Activated CD4-positive, alpha-beta memory T cell treated with anti-CD3 and anti-CD28 coated beads for 36 hours (primary cell): ENCODE measurements around the gene NUDT1. TPM values are rescaled to one million over a fixed set of nuclear protein-coding genes. Genes with fewer than 3 reads are reported as not detected.
A peak's percentile ranks its signal among the peaks of the same experiment; 100 is the strongest.

Experiments
- CTCF ChIA-PET: fragments of 350-600 bp; sonication (Branson Sonifier 250); formaldehyde crosslinking; loops from one replicate; lab custom pipeline; 2021; ENCODE audit warnings: antibody characterized with exemption, inconsistent platforms; lab: Charles Lee
- POLR2A ChIA-PET: fragments of 350-600 bp; sonication (Branson Sonifier 250); formaldehyde crosslinking; loops from one replicate; lab custom pipeline; 2021; ENCODE audit warnings: antibody characterized with exemption; lab: Charles Lee
- DNase-seq: peaks from one replicate; pipeline ENCODE4 v3.0.0-alpha.2; 2020
- H3K27ac Mint-ChIP-seq: one replicate; pipeline ENCODE4 v1.8.0; 2021; ENCODE audit warnings: mixed read lengths
- H3K27me3 Mint-ChIP-seq: one replicate; pipeline ENCODE4 v1.8.0; 2021; ENCODE audit warnings: mixed read lengths
- H3K36me3 Mint-ChIP-seq: one replicate; pipeline ENCODE4 v1.8.0; 2021; ENCODE audit warnings: mixed read lengths
- H3K4me1 Mint-ChIP-seq: one replicate; pipeline ENCODE4 v1.8.0; 2021; ENCODE audit warnings: low read depth, mixed read lengths
- H3K4me3 Mint-ChIP-seq: one replicate; pipeline ENCODE4 v1.8.0; 2021; ENCODE audit warnings: mild to moderate bottlenecking, mixed read lengths
- H3K9me3 Mint-ChIP-seq: one replicate; pipeline ENCODE4 v1.8.0; 2021; ENCODE audit warnings: mixed read lengths
- intact Hi-C: fragments of 100-400 bp; cut with micrococcal nuclease; formaldehyde crosslinking; loops from one replicate; pipeline ENCODE4 v1.15.1; 2023
- total RNA-seq, 2 experiments: library from RNA; stranded (reverse); gene quantifications; one replicate each; pipeline ENCODE4 v1.2.3, GENCODE V29; 2021

The NUDT1 gene
- total RNA-seq, 2 experiments from 2014 or later: 112 to 114 TPM

GRCh38 chr7:2209961-2210323 lies 32.1 kb upstream of the NUDT1 start:
- intact Hi-C loops: no loop called here
- CTCF ChIA-PET: interaction anchor here (0.6 to 1.2 kb wide), 4 partner anchors 120 to 631 kb away, joined by 3 to 4 read pairs (median 3); no protein-coding TSS in a partner anchor
- POLR2A ChIA-PET: no interaction called here
- Mint-ChIP-seq H3K36me3 (peaks cover 30% of the 10 kb centered on the region), H3K27ac (no peak overlapping the region), H3K4me3 (no peak overlapping the region), H3K9me3 (no peaks in the 10 kb centered on the region), H3K27me3 (no peaks in the 10 kb centered on the region), H3K4me1 (peaks cover 4% of the 10 kb centered on the region)
- no peak for DNase-seq

- H3K4me1 Mint-ChIP-seq: peaks cover 4% of the 10 kb centered on the region
- H3K9me3 Mint-ChIP-seq: no peaks in the 10 kb centered on the region
- no peak overlapping the region for H3K27ac Mint-ChIP-seq
- no peak for DNase-seq
- ChIA-PET CTCF (no interaction called here), POLR2A (no interaction called here)
- peaks cover 35% of the 10 kb centered on the region for H3K36me3 Mint-ChIP-seq
- H3K4me3 Mint-ChIP-seq: no peak overlapping the region
- intact Hi-C loops: no loop called here
- H3K27me3 Mint-ChIP-seq: no peaks in the 10 kb centered on the region
Measured at GRCh38 chr7:2210551-2211258, 31.3 kb upstream of the NUDT1 start.

- no peak overlapping the region for H3K4me3 Mint-ChIP-seq
- ChIA-PET POLR2A (no interaction called here), CTCF (no interaction called here)
- intact Hi-C loops: no loop called here
- H3K36me3 Mint-ChIP-seq: peaks cover 40% of the 10 kb centered on the region
- peaks cover 4% of the 10 kb centered on the region for H3K4me1 Mint-ChIP-seq
- H3K9me3 Mint-ChIP-seq: no peaks in the 10 kb centered on the region
- no peak for DNase-seq
- H3K27me3 Mint-ChIP-seq: no peaks in the 10 kb centered on the region
- H3K27ac Mint-ChIP-seq: no peak overlapping the region
Measured at GRCh38 chr7:2211259-2211880, 30.7 kb upstream of the NUDT1 start.

DNA sequence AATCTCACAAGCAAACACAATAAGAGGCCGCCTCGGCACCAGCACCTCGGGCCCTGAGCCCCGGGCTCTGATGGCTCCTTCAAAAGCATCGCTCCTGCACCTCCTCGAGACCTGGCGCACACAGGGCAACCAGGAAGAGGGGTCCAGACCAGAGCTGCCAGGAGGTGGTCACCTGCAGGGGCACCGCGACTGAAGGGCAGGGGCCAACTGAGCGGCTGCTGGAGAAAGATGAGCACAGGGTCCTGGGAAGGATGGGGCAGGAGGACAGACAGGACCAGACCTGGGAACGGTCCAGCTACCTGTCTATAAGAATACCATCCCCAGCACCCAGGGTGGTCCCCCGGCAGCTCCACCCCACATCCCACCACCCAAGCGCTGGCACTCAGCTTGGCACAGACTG lies 30.1 kb upstream of the NUDT1 start:
- DNase-seq: no peak
- Mint-ChIP-seq H3K4me3 (no peak overlapping the region), H3K27me3 (no peaks in the 10 kb centered on the region), H3K36me3 (peaks cover 41% of the 10 kb centered on the region), H3K4me1 (peaks cover 4% of the 10 kb centered on the region), H3K9me3 (no peaks in the 10 kb centered on the region), H3K27ac (no peak overlapping the region)
- intact Hi-C loops: no loop called here
- ChIA-PET POLR2A (no interaction called here), CTCF (no interaction called here)

- ChIA-PET CTCF (no interaction called here), POLR2A (no interaction called here)
- no peak for DNase-seq
- no peak overlapping the region for H3K27ac Mint-ChIP-seq
- H3K4me3 Mint-ChIP-seq: no peak overlapping the region
- no peaks in the 10 kb centered on the region for H3K9me3 Mint-ChIP-seq
- H3K36me3 Mint-ChIP-seq: peaks cover 41% of the 10 kb centered on the region
- H3K27me3 Mint-ChIP-seq: no peaks in the 10 kb centered on the region
- intact Hi-C loops: no loop called here
- peaks cover 4% of the 10 kb centered on the region for H3K4me1 Mint-ChIP-seq
Measured at GRCh38 chr7:2212906-2213305, 29.1 kb upstream of the NUDT1 start.

DNA sequence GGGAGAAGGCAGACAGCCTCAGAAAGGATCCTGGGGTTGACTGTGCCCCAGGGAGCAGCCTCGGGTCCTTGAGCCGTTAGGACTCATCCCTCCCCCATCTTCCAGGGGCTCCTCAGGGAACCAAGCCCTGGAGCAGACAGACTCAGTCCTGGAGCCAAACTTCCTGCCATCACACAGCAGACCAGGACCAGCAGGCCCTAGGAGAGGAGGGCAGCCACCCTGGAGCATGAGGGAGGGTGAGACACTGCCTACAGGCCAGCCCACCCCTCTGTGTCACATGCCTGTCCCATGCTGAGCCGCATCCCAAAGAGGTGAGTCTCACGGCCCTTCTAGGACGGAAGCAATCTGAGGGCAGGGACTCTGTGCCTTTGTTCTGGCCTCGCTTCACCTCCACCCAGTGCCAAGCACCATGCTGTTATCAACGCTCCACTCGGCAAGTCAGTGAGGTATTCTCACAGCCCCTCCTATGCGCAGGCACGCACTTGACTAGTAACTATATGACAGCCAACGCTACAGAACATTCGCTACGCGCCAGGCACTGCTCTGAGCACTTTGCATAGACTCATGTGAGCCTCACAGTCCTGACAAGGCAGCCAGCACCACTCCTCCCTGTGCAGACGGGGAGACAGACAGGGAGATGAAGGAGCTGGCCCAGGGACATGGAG lies 28.3 kb upstream of the NUDT1 start:
- POLR2A ChIA-PET: no interaction called here
- CTCF ChIA-PET: no interaction called here
- DNase-seq: no peak
- Mint-ChIP-seq H3K4me1 (peaks cover 4% of the 10 kb centered on the region), H3K27ac (no peak overlapping the region), H3K27me3 (no peaks in the 10 kb centered on the region), H3K36me3 (peaks cover 45% of the 10 kb centered on the region), H3K4me3 (no peak overlapping the region), H3K9me3 (no peaks in the 10 kb centered on the region)
- intact Hi-C loops: no loop called here

DNA sequence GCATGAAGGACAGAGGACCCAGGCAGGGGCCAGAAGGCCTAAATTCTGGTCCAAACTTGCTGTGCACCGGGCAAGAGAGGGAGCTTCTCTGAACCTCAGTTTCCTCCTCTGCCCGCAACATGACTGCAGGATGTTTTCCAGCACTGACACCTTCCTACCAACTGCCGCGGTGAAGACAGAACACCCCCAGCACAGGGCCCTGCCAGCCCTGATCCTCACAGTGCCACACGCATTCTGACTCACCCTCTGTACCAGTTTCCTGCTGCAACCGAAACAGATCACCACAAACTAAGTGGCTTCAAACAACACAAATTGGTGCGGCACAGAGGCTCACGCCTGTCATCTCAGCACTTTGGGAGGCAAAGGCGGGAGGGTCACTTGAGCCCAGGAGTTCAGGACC lies 27.4 kb upstream of the NUDT1 start:
- Mint-ChIP-seq H3K27ac (peak overlapping the region; percentile 28), H3K27me3 (no peaks in the 10 kb centered on the region), H3K4me1 (peaks cover 4% of the 10 kb centered on the region), H3K9me3 (no peaks in the 10 kb centered on the region), H3K4me3 (no peak overlapping the region), H3K36me3 (peaks cover 41% of the 10 kb centered on the region)
- intact Hi-C loops: no loop called here
- ChIA-PET POLR2A (no interaction called here), CTCF (interaction anchor here (1.1 kb wide), 1 partner anchor 9 kb away, joined by 3 read pairs; no protein-coding TSS in a partner anchor)
- DNase-seq: peak; percentile 60

DNA sequence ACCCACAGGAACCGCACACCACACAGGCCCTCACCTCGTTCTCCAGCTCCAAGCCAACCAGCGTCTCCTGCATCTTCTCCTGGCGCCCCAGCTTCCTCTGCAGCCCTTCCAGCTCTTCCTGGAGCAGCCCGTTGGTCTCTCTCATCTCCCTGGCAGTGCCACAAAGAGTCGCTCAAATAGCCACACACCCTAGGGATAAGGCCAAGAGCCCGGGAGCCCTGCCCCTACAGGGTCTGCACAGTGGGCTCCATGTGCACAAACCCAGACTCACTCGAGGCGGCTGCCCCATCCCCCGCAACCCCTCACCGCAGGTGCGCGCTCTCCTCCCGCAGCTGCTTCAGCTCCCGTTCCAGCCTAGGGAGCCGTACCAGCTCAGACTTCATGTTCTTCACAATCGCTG lies 26.2 kb upstream of the NUDT1 start:
- Mint-ChIP-seq H3K9me3 (no peaks in the 10 kb centered on the region), H3K27me3 (no peaks in the 10 kb centered on the region), H3K4me3 (no peak overlapping the region), H3K4me1 (peaks cover 4% of the 10 kb centered on the region), H3K36me3 (peaks cover 39% of the 10 kb centered on the region), H3K27ac (no peak overlapping the region)
- no peak for DNase-seq
- ChIA-PET CTCF (interaction anchor here (1.1 kb wide), 1 partner anchor 8 kb away, joined by 3 read pairs; no protein-coding TSS in a partner anchor), POLR2A (no interaction called here)
- intact Hi-C loops: no loop called here

- H3K27ac Mint-ChIP-seq: no peak overlapping the region
Measured at GRCh38 chr7:2217206-2217605, 24.8 kb upstream of the NUDT1 start.

DNA sequence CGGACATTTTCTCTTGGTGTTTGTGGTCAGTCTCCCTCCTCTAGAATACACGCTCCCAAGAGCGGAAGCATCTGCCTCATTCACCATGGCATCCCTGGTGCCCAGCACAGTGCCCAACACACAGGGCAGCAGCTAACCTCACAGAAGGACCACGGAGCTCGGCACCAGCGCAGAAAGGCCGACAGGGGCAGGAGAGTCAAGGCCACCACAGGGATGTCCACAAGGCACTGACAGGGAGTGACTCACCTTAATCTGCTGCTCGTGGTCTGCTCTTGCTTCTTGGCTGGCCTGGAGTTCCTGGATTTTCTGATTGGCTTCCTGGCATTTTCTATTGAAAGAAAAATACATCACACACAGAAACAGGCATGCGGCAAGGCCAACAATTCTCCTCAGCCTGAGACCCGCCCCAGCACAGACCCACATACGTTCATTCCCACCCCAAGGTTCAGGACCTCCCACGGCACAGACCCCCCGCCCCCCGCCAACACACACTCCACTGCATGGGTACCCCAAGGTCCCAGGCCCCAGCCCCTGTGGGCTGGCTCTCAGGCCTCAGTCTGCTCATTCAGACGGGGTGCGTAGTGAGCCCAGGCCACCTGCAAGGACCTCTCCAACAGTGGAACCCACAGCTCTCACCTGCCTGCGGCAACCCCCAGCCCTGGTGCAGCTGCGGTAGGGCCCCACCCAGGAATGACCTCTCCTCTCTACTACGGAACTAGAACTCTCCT lies 24.1 kb upstream of the NUDT1 start:
- Mint-ChIP-seq H3K36me3 (peaks cover 37% of the 10 kb centered on the region), H3K27me3 (no peaks in the 10 kb centered on the region), H3K4me1 (peaks cover 4% of the 10 kb centered on the region), H3K4me3 (no peak overlapping the region), H3K9me3 (no peaks in the 10 kb centered on the region), H3K27ac (no peak overlapping the region)
- ChIA-PET POLR2A (no interaction called here), CTCF (no interaction called here)
- intact Hi-C loops: no loop called here
- DNase-seq: no peak

More at GRCh38 chr7:2217206-2217605, 24.8 kb upstream of the NUDT1 start:
- Mint-ChIP-seq H3K4me3 (no peak overlapping the region), H3K36me3 (peaks cover 39% of the 10 kb centered on the region), H3K4me1 (peaks cover 4% of the 10 kb centered on the region), H3K9me3 (no peaks in the 10 kb centered on the region), H3K27me3 (no peaks in the 10 kb centered on the region)
- no peak for DNase-seq
- intact Hi-C loops: no loop called here
- POLR2A ChIA-PET: no interaction called here
- CTCF ChIA-PET: no interaction called here

- ChIA-PET POLR2A (no interaction called here), CTCF (no interaction called here)
- Mint-ChIP-seq H3K27ac (no peak overlapping the region), H3K9me3 (no peaks in the 10 kb centered on the region), H3K36me3 (peaks cover 37% of the 10 kb centered on the region), H3K4me3 (no peak overlapping the region), H3K4me1 (peaks cover 4% of the 10 kb centered on the region), H3K27me3 (no peaks in the 10 kb centered on the region)
- DNase-seq: no peak
- intact Hi-C loops: no loop called here
Measured at GRCh38 chr7:2218444-2218785, 23.6 kb upstream of the NUDT1 start.

- Mint-ChIP-seq H3K27me3 (no peaks in the 10 kb centered on the region), H3K27ac (no peak overlapping the region), H3K9me3 (no peaks in the 10 kb centered on the region), H3K36me3 (peaks cover 35% of the 10 kb centered on the region), H3K4me1 (peaks cover 4% of the 10 kb centered on the region), H3K4me3 (no peak overlapping the region)
- ChIA-PET CTCF (no interaction called here), POLR2A (no interaction called here)
- intact Hi-C loops: no loop called here
- no peak for DNase-seq
Measured at GRCh38 chr7:2219136-2219535, 22.9 kb upstream of the NUDT1 start.
